Hepatocyte (in vitro differentiated cells): ENCODE measurements around the gene TAF5. TPM values are rescaled to one million over a fixed set of nuclear protein-coding genes. Genes with fewer than 3 reads are reported as not detected.

Source experiments
- DNase-seq: peaks from one replicate; pipeline ENCODE4 v3.0.0-alpha.2; 2016; ENCODE audit warnings: low spot score
- H2AFZ ChIP-seq: fragments of 200-600 bp; sonication (generic); 2 replicates; pipeline ENCODE4 v1.6.0; 2016; ENCODE audit warnings: antibody characterized with exemption, mild to moderate bottlenecking
- H3K27ac ChIP-seq: fragments of 200-600 bp; sonication (generic); 2 replicates; pipeline ENCODE4 v1.5.1; 2016; ENCODE audit warnings: mild to moderate bottlenecking
- H3K27me3 ChIP-seq: fragments of 200-600 bp; sonication (generic); 2 replicates; pipeline ENCODE4 v1.6.1; 2016
- H3K36me3 ChIP-seq: fragments of 200-600 bp; sonication (generic); replicated peaks from 2 replicates; pipeline ENCODE4 v1.5.1; 2016; ENCODE audit warnings: low read depth; ENCODE audit not compliant: insufficient read depth
- H3K4me1 ChIP-seq: fragments of 200-600 bp; sonication (generic); 2 replicates; pipeline ENCODE4 v1.5.1; 2016; ENCODE audit warnings: mild to moderate bottlenecking, moderate library complexity; ENCODE audit not compliant: insufficient read depth
- H3K4me2 ChIP-seq: fragments of 200-600 bp; sonication (generic); 2 replicates; pipeline ENCODE4 v1.6.0; 2016
- H3K4me3 ChIP-seq: fragments of 200-600 bp; sonication (generic); 2 replicates; pipeline ENCODE4 v1.5.1; 2016; ENCODE audit warnings: mild to moderate bottlenecking
- H3K79me2 ChIP-seq: fragments of 200-600 bp; sonication (generic); 2 replicates; pipeline ENCODE4 v1.6.0; 2017; ENCODE audit warnings: mild to moderate bottlenecking
- H3K9me2 ChIP-seq: fragments of 200-600 bp; sonication (generic); replicated peaks from 2 replicates; pipeline ENCODE4 v1.6.0; 2017; ENCODE audit warnings: mild to moderate bottlenecking; ENCODE audit not compliant: insufficient read depth
- H3K9me3 ChIP-seq: fragments of 200-600 bp; sonication (generic); 2 replicates; pipeline ENCODE4 v1.5.1; 2016; ENCODE audit warnings: low read depth, mild to moderate bottlenecking
- H4K20me1 ChIP-seq: fragments of 200-600 bp; sonication (generic); 2 replicates; pipeline ENCODE4 v1.6.0; 2016; ENCODE audit warnings: mild to moderate bottlenecking; ENCODE audit not compliant: insufficient read depth, poor library complexity, severe bottlenecking
- EZH2 ChIP-seq: fragments of 200-600 bp; sonication (generic); IDR thresholded peaks from 2 replicates; pipeline ENCODE4 v1.6.1; 2016; ENCODE audit warnings: antibody characterized with exemption, mild to moderate bottlenecking, borderline replicate concordance
- EZH2phosphoT487 ChIP-seq: fragments of 200-600 bp; sonication (generic); IDR thresholded peaks from one replicate; pipeline ENCODE4 v1.6.1; 2018; ENCODE audit warnings: antibody characterized with exemption, mild to moderate bottlenecking, low read depth, moderate library complexity; ENCODE audit not compliant: unreplicated experiment, severe bottlenecking
- WGBS: methylation state at CpG from one replicate; pipeline ENCODE4 v1.1.6; 2016; ENCODE audit warnings: low lambda C conversion rate; ENCODE audit errors: missing lambda C conversion rate; 5-methylcytosine and 5-hydroxymethylcytosine counted together
- polyA plus RNA-seq: library from polyadenylated mRNA; unstranded; fragments of >200 nt; fragmentation: Nextera tagmentation; extraction: Ambion mirVana; gene quantifications from 2 replicates; pipeline ENCODE4 v1.2.1, GENCODE V29; 2016
- total RNA-seq: library from RNA; depleted of rRNA; stranded (reverse); fragments of >200 nt; gene quantifications from 2 replicates; pipeline ENCODE4 v1.2.3, GENCODE V29; 2014
- TF ChIP-seq, protein P1 (sequence below): fragments of 200-600 bp; sonication (generic); IDR thresholded peaks from 2 replicates; pipeline ENCODE4 v1.5.1; 2016; ENCODE audit warnings: antibody characterized with exemption, mild to moderate bottlenecking; ENCODE audit not compliant: poor library complexity

Gene TAF5
- total and polyA plus RNA-seq, 2 experiments from 2014 or later, result 5.4 to 6.6 TPM

DNA sequence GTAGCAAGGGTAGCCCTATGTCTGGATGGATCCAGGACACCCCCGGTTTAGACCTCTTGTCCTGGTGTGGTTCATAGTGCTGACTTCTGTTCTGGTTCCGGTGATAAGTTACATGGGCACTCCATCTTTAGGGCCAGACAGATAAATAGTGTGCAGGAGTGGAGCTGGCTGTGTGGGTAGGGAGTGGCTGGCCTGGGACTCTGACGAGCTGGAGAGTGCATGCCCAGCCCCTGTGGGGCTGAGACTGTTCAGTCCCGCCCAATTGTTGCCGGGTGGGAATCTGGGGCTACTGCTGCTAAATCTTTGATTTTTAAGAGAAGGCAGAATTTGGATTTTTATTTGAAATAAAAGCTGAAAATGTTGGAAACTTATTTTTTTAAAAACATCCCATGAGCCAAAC, 56.0 kb downstream of the TAF5 start:
- no peaks in the 10 kb centered on the region for H3K9me3 ChIP-seq
- H3K36me3 ChIP-seq, result no peaks in the 10 kb centered on the region
- no peak overlapping the region for H2AFZ ChIP-seq
- H3K9me2 ChIP-seq, result no peaks in the 10 kb centered on the region
- H3K4me2 ChIP-seq, result no peak overlapping the region
- WGBS, result 93% methylated on average over 5 of the region's 5 CpGs
- no peak for TF ChIP-seq EZH2phosphoT487
- TF ChIP-seq, protein P1, sequence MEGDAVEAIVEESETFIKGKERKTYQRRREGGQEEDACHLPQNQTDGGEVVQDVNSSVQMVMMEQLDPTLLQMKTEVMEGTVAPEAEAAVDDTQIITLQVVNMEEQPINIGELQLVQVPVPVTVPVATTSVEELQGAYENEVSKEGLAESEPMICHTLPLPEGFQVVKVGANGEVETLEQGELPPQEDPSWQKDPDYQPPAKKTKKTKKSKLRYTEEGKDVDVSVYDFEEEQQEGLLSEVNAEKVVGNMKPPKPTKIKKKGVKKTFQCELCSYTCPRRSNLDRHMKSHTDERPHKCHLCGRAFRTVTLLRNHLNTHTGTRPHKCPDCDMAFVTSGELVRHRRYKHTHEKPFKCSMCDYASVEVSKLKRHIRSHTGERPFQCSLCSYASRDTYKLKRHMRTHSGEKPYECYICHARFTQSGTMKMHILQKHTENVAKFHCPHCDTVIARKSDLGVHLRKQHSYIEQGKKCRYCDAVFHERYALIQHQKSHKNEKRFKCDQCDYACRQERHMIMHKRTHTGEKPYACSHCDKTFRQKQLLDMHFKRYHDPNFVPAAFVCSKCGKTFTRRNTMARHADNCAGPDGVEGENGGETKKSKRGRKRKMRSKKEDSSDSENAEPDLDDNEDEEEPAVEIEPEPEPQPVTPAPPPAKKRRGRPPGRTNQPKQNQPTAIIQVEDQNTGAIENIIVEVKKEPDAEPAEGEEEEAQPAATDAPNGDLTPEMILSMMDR, result no peak
- no peak for TF ChIP-seq EZH2
- H3K4me1 ChIP-seq, result no peaks in the 10 kb centered on the region
- DNase-seq, result no peak
- no peaks in the 10 kb centered on the region for H3K79me2 ChIP-seq
- H3K4me3 ChIP-seq, result no peak overlapping the region
- no peaks in the 10 kb centered on the region for H4K20me1 ChIP-seq
- H3K27ac ChIP-seq, result no peak overlapping the region
- H3K27me3 ChIP-seq, result no peaks in the 10 kb centered on the region

DNA sequence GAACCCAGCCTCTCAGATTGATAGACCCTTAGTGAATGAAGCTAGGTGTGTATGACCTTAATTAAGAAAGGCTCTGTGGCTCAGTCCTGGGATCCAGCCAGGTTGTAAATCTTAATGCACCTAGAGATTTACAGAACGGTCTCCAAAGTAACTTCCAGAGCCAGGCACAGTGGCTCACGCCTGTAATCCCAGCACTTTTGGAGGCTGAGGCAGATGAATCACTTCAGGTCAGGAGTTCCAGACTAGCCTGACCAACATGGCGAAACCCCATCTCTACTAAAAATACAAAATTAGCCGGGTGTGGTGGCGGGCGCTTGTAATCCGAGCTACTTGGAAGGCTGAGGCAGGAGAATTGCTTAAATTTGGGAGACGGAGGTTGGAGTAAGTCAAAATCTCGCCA, 60.1 kb downstream of the TAF5 start:
- Histone ChIP-seq H3K4me3 (no peak overlapping the region), H3K9me3 (no peaks in the 10 kb centered on the region), H2AFZ (no peak overlapping the region), H3K4me1 (no peaks in the 10 kb centered on the region), H3K4me2 (no peak overlapping the region), H4K20me1 (no peaks in the 10 kb centered on the region), H3K79me2 (no peaks in the 10 kb centered on the region), H3K36me3 (no peaks in the 10 kb centered on the region), H3K27me3 (no peaks in the 10 kb centered on the region), H3K9me2 (no peaks in the 10 kb centered on the region), H3K27ac (no peak overlapping the region)
- WGBS, result 89% methylated on average over 9 of the region's 9 CpGs
- TF ChIP-seq EZH2phosphoT487 (no peak), EZH2 (no peak)
- TF ChIP-seq, protein P1, result no peak
- no peak for DNase-seq

DNA sequence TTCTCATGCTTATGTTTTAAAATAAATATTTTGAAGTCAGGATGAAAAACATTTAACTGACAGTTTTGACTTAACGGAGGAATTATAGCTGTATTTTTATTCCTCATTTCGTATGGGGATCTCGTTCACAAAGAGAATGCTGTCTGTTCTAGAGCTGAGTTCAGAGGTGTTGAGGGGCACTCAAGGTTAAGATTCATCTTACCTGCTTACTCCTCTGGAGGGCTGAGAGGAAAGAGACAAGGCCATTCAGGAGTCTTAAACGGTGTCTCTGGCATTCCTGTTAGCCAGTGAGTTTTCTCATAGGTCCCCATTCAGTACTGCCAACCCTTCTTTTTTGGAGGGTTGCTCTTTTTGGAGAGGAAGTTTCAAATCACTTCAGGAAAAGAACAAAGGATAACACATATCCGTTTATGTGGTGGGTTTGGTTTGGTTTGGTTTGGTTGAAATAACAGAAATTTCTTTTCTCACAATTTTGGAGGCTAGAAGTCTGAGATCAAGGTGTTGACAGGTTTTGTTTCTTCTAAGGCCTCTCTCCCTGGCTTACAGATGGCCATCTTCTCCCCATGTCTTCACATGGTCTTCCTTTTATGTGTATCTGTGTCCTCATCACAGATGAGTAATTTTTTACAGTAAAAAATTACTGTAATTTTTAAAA, 61.3 kb downstream of the TAF5 start:
- Histone ChIP-seq H3K9me3 (no peaks in the 10 kb centered on the region), H3K4me2 (no peak overlapping the region), H3K9me2 (no peaks in the 10 kb centered on the region), H3K4me3 (no peak overlapping the region), H3K4me1 (no peaks in the 10 kb centered on the region), H4K20me1 (no peaks in the 10 kb centered on the region), H3K27ac (no peak overlapping the region), H2AFZ (no peak overlapping the region), H3K27me3 (no peaks in the 10 kb centered on the region), H3K79me2 (no peaks in the 10 kb centered on the region), H3K36me3 (no peaks in the 10 kb centered on the region)
- no peak for DNase-seq
- WGBS, result 91% methylated on average over 5 of the region's 5 CpGs
- TF ChIP-seq EZH2phosphoT487 (no peak), EZH2 (no peak)
- TF ChIP-seq, protein P1, result no peak
